GM18502 (cell line): Measurements from ENCODE around the gene STXBP2.
"Not testable (repeated sequence)": the region's sequence is repeated elsewhere in the genome, so short reads cannot be mapped to it uniquely, and the experiment has no call there.

Experiments used
- ATAC-seq: cut with Tn5 transposase; IDR thresholded peaks from one replicate; pipeline ENCODE4 v1.9.1; 2021; ENCODE audit warnings: mild to moderate bottlenecking; ENCODE audit not compliant: unreplicated experiment, poor library complexity

The STXBP2 gene

GRCh38 chr19:7631577-7631976 is 5.3 kb upstream of the STXBP2 start:
- ATAC-seq, result no peak

GRCh38 chr19:7632340-7633203 is 4.3 kb upstream of the STXBP2 start:
- ATAC-seq, result no peak

GRCh38 chr19:7633698-7634097 is 3.2 kb upstream of the STXBP2 start, which contains the start of gene PCP2:
TSS of gene PCP2 (minus strand) at chr19:7633719. CDS start at chr19:7633457, 262 bp downstream.
- no peak for ATAC-seq

GRCh38 chr19:7635670-7636069 is 1.2 kb upstream of the STXBP2 start:
- ATAC-seq, result no peak

GRCh38 chr19:7636317-7636690 is 606 bp upstream of the STXBP2 start:
- ATAC-seq, result no peak

GRCh38 chr19:7637374-7638256 is 705 bp downstream of the STXBP2 start:
- ATAC-seq, result peak; percentile 28

GRCh38 chr19:7638802-7639465 is 2.0 kb downstream of the STXBP2 start:
- ATAC-seq, result no peak

- no peak for ATAC-seq
Observed at GRCh38 chr19:7639863-7640348, 3.0 kb downstream of the STXBP2 start.

GRCh38 chr19:7640803-7641202 is 3.9 kb downstream of the STXBP2 start:
- no peak for ATAC-seq

- ATAC-seq, result no peak
Observed at GRCh38 chr19:7641290-7642276, 4.7 kb downstream of the STXBP2 start.

- no peak for ATAC-seq
Observed at GRCh38 chr19:7642295-7643030, 5.6 kb downstream of the STXBP2 start.

GRCh38 chr19:7643031-7643415 is 6.1 kb downstream of the STXBP2 start:
- ATAC-seq, result no peak

- ATAC-seq, result not testable (repeated sequence)
Observed at GRCh38 chr19:7643629-7644549, 7.0 kb downstream of the STXBP2 start.

GRCh38 chr19:7644550-7644877 is 7.6 kb downstream of the STXBP2 start:
- no peak for ATAC-seq

- no peak for ATAC-seq
Observed at GRCh38 chr19:7645163-7645562, 8.3 kb downstream of the STXBP2 start.

GRCh38 chr19:7645656-7646425 is 8.9 kb downstream of the STXBP2 start:
- no peak for ATAC-seq

GRCh38 chr19:7646426-7646700 is 9.5 kb downstream of the STXBP2 start:
- ATAC-seq, result no peak
